Prostate gland (tissue), 2 donors: ENCODE data around the gene ZMAT5. TPM values are rescaled to one million over a fixed set of nuclear protein-coding genes. Genes with fewer than 3 reads are reported as not detected.

Experiments used
- DNase-seq: peaks from one replicate; pipeline ENCODE4 v3.0.0-alpha.2; 2019; ENCODE audit warnings: low spot score
- H3K27ac ChIP-seq, 2 donors: fragments of 200-600 bp; sonication (generic); 2 replicates each; pipeline ENCODE4 v1.5.1; 2017 to 2019
- H3K27me3 ChIP-seq: fragments of 200-600 bp; sonication (generic); replicated peaks from 2 replicates; pipeline ENCODE4 v1.5.1; 2019; ENCODE audit not compliant: insufficient read depth
- H3K36me3 ChIP-seq, 2 donors: fragments of 200-600 bp; sonication (generic); 1 replicate in 1 of 2; 2 replicates in 1 of 2; pipeline versions ENCODE4 v1.5.1 to v1.8.1; 2017 to 2019
- H3K4me1 ChIP-seq: fragments of 200-600 bp; sonication (generic); replicated peaks from 2 replicates; pipeline ENCODE4 v1.5.1; 2019
- H3K4me3 ChIP-seq, 2 donors: fragments of 200-600 bp; sonication (generic); 2 replicates each; pipeline ENCODE4 v1.5.1; 2017 to 2019
- H3K9me3 ChIP-seq: fragments of 200-600 bp; sonication (generic); 2 replicates; pipeline ENCODE4 v1.5.1; 2017
- POLR2A ChIP-seq: fragments of 450-650 bp; IDR thresholded peaks from one replicate; pipeline ENCODE4 v1.6.1; 2016; ENCODE audit warnings: antibody characterized with exemption, mild to moderate bottlenecking
- POLR2AphosphoS5 ChIP-seq: sonication (generic); formaldehyde crosslinking; IDR thresholded peaks from one replicate; pipeline ENCODE4 v1.6.1; 2017; ENCODE audit warnings: antibody characterized with exemption
- WGBS: methylation state at CpG from one replicate; pipeline ENCODE4 v1.1.5; 2018; 5-methylcytosine and 5-hydroxymethylcytosine counted together
- intact Hi-C: fragments of 100-400 bp; cut with DNase I; formaldehyde crosslinking; loops from one replicate; pipeline ENCODE4 v1.14.2; 2022
- total RNA-seq, 2 donors: library from RNA; depleted of rRNA; stranded (reverse); fragments of >200 nt; gene quantifications; one replicate each; pipeline ENCODE4 v1.1.0, GENCODE V29; 2016
- TF ChIP-seq, protein P1 (sequence below), 4 experiments: fragments of 200-600 bp in 2 of 4; fragments of 450-650 bp in 2 of 4; sonication (generic) in 2 of 4; IDR thresholded peaks; 1 replicate in 3 of 4; 2 replicates in 1 of 4; pipeline ENCODE4 v1.5.1; 2016 to 2019; ENCODE audit warnings: antibody characterized with exemption in 4 of 4, mild to moderate bottlenecking in 2 of 4, moderate library complexity in 2 of 4

Gene ZMAT5
- total RNA-seq, 2 donors from 2014 or later = 32.9 to 33.5 TPM

DNA sequence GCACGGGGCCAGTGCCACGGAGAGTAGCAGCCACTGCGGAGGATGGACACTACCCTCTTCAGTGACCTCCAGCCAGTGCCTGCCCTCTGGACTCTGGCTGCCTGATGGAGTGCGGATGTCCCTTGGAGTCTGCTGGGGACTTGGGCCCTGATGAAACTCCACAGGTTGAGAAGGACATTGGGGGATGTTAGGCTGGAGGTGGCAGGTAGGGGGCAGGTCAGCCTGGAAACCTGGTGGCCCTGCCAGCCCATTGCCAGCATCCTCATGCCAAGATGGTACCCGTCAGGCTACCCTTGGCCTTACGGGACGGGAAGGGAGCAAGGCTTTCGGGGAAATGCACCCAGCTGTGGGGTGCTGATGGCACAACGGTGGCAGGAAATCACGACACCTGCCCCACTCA, 43.0 kb downstream of the ZMAT5 start:
- Histone ChIP-seq H3K36me3 (no peaks in the 10 kb centered on the region), H3K27me3 (peaks cover 9% of the 10 kb centered on the region), H3K9me3 (no peaks in the 10 kb centered on the region), H3K4me1 (peaks cover 7% of the 10 kb centered on the region), H3K4me3 (no peak overlapping the region), H3K27ac (no peak overlapping the region)
- DNase-seq = no peak
- intact Hi-C loops = no loop called here
- WGBS = 95% methylated on average over 10 of the region's 10 CpGs
- no peak for TF ChIP-seq POLR2A
- TF ChIP-seq POLR2AphosphoS5 = no peak
- TF ChIP-seq, protein P1, sequence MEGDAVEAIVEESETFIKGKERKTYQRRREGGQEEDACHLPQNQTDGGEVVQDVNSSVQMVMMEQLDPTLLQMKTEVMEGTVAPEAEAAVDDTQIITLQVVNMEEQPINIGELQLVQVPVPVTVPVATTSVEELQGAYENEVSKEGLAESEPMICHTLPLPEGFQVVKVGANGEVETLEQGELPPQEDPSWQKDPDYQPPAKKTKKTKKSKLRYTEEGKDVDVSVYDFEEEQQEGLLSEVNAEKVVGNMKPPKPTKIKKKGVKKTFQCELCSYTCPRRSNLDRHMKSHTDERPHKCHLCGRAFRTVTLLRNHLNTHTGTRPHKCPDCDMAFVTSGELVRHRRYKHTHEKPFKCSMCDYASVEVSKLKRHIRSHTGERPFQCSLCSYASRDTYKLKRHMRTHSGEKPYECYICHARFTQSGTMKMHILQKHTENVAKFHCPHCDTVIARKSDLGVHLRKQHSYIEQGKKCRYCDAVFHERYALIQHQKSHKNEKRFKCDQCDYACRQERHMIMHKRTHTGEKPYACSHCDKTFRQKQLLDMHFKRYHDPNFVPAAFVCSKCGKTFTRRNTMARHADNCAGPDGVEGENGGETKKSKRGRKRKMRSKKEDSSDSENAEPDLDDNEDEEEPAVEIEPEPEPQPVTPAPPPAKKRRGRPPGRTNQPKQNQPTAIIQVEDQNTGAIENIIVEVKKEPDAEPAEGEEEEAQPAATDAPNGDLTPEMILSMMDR (IDR thresholded peaks at IDR 0.05) = no peak

DNA sequence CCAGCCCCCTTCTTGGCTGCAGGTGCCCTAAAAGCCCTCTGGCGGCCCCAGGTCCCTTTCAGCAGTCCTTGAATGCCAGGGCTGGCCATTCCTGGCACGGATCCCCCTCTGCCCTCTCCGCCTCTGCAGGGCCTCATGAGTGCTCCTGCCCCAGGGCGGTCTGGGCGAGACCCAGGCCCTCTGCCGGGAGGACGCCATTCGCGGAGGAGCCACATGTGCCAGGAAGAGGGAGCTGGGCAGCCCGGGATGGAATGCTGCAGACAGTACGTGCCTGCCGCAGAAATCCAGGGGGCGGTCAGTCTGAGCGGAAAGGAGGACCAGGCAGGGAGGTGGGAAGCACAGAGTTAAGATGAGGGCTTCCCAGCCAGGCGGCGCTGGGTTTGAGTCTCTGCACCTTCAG, 44.2 kb downstream of the ZMAT5 start:
- no peak for DNase-seq
- no peak for TF ChIP-seq POLR2A
- TF ChIP-seq, protein P1 (IDR thresholded peaks at IDR 0.05) = no peak
- TF ChIP-seq POLR2AphosphoS5 = no peak
- no peak overlapping the region for H3K27ac ChIP-seq
- WGBS = 85% methylated on average over 16 of the region's 16 CpGs
- peaks cover 7% of the 10 kb centered on the region for H3K4me1 ChIP-seq
- no peaks in the 10 kb centered on the region for H3K36me3 ChIP-seq
- H3K4me3 ChIP-seq = no peak overlapping the region
- H3K27me3 ChIP-seq = peaks cover 9% of the 10 kb centered on the region
- intact Hi-C loops = no loop called here
- no peaks in the 10 kb centered on the region for H3K9me3 ChIP-seq

DNA sequence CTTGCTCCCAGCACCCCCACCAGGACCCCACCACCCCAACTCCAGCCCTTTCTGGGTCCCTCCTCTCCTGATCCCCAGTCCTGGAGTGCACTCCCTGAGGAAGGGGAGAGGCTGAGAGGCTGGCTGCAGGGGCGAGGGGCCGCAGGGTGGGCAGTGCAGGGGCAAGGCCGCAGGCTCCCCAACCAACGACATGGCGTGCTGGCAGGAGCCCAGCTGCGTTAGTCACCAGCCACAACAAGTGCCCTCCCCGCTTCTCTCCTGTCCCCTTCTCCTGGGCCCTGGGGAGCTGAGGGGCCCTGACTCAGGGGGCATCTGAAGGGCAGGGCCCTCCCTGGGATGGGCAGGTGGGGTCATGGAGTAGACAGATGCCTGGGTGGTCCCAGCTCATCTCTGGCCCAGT, 44.7 kb downstream of the ZMAT5 start:
- intact Hi-C loops = no loop called here
- no peak for DNase-seq
- Histone ChIP-seq H3K9me3 (no peaks in the 10 kb centered on the region), H3K36me3 (no peaks in the 10 kb centered on the region), H3K4me1 (peaks cover 7% of the 10 kb centered on the region), H3K4me3 (no peak overlapping the region), H3K27ac (no peak overlapping the region), H3K27me3 (peaks cover 9% of the 10 kb centered on the region)
- 82% methylated on average over 7 of the region's 7 CpGs for WGBS
- TF ChIP-seq POLR2AphosphoS5 (no peak), POLR2A (no peak)
- TF ChIP-seq, protein P1 (IDR thresholded peaks at IDR 0.05) = no peak

DNA sequence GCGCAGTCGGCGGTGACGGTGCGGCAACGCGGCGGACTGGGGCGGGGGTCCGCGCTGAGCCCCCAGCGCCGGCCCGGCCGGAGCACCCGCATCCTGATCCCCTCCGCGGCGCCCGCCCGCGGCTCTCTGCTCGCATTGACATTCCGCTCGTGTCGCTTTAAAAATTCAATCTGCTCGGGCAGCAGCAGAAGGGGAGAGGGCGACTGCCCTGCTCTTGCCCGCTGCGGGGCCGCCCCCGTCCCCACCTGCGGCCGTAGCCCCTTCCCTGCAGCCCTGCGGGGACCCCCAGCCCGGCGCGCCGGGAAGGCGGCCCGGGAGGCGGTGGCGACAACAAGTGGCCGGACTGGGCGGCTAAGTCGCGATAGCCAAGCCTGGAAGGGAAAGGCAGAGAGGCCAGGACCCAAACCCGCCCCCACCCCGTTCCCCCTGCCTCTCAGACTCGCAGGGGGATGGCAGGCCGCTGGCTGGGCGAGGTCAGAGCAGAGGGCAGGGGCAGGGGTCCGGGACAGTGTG, 45.9 kb downstream of the ZMAT5 start:
- TF ChIP-seq POLR2A (no peak), POLR2AphosphoS5 (no peak)
- TF ChIP-seq, protein P1 (IDR thresholded peaks at IDR 0.05) = no peak
- intact Hi-C loops = no loop called here
- WGBS = 10% methylated on average over 25 of the region's 53 CpGs
- peaks cover 7% of the 10 kb centered on the region for H3K4me1 ChIP-seq
- peaks cover 9% of the 10 kb centered on the region for H3K27me3 ChIP-seq
- H3K36me3 ChIP-seq = no peaks in the 10 kb centered on the region
- peak overlapping the region; percentile 5 to 25 for H3K4me3 ChIP-seq
- no peak overlapping the region for H3K27ac ChIP-seq
- no peak for DNase-seq
- H3K9me3 ChIP-seq = no peaks in the 10 kb centered on the region

DNA sequence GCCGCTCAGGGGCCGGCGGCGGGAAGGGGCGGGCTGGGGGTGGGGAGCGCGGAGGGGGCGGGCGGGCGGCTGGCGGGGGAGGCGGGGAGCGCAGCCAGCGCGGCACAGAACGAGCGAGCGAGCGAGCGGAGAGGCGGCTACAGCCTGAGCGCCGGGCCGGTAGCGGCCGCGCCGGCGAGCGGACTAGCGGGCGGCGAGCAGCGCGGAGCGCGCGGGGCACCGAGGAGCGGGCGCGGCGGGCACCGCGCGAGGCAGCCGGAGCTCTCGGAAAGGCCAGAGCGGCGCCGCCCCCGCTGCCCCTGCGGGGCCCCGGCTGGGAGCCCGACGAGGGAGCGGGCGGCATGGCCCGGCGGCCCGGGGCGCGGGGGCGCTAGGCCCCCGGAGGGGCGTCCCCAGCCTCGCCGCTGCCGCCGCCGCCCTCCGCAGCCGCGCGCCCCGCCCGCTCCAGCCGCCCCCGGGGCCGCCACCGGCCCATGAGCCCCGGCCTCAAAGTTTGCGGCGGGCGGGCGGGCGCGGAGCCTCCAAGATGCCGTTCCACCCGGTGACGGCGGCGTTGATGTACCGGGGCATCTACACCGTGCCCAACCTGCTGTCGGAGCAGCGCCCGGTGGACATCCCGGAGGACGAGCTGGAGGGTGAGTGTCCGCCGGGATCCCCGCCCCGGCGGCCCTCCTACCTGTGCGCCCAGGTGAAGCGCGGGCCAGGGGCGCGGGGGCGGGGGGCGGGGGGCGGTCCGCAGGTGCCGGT, 46.7 kb downstream of the ZMAT5 start, which contains the start of gene CABP7:
Gene CABP7, plus strand, starts transcription at position 105 of the 747 bp plus-strand sequence. Its CDS starts 422 bp downstream, at position 527.
- intact Hi-C loops = loop anchor here (1.0 kb wide), 1 partner anchor 15 kb away; no protein-coding TSS in a partner anchor
- no peak within 1 kb of the TSS for H3K27ac ChIP-seq
- H3K36me3 ChIP-seq = no peaks in the 10 kb centered on the region
- WGBS = under 1% methylated on average over 48 of the region's 115 CpGs
- H3K27me3 ChIP-seq = peaks cover 9% of the 10 kb centered on the region
- DNase-seq = no peak
- TF ChIP-seq, protein P1 (IDR thresholded peaks at IDR 0.05) = no peak
- no peak for TF ChIP-seq POLR2A
- TF ChIP-seq POLR2AphosphoS5 = no peak
- H3K4me3 ChIP-seq = peak within 1 kb of the TSS; percentile 5 to 25
- no peaks in the 10 kb centered on the region for H3K9me3 ChIP-seq
- H3K4me1 ChIP-seq = peaks cover 7% of the 10 kb centered on the region
